ENCODE data around the gene AMZ1. TPM values are rescaled to one million over a fixed set of nuclear protein-coding genes. Genes with fewer than 3 reads are reported as not detected.
A peak's percentile ranks its signal among the peaks of the same experiment; 100 is the strongest.
"Not testable (repeated sequence)": the region's sequence is repeated elsewhere in the genome, so short reads cannot be mapped to it uniquely, and the experiment has no call there.

The AMZ1 gene
- total RNA-seq, 1 donor from 2014 or later, result 1.2 TPM

DNA sequence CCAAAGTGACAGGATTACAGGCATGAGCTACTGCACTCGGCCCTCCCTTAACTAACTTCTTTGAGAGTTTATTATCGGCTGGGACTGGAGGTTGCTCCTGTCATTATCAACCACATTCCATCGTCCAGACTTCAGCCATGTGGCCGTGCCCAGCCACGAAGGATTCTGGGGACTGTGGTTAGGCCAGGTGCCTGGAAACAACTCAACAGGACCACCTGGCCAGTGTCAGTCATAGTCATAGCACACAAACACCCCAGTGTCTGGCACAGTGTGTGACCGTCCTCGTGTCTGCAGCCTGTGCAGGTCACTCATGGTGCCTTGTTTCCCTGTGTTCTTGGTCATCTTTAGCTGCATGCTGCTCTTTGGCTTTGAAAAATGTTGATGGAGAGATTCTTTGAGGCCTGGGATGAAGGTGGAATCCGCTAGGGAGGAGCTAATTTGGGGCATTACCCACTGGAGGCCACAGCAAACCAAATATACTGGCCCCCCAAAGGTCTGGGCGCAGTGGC lies 12.7 kb upstream of the AMZ1 start:
- Mint-ChIP-seq H3K27ac (no peak overlapping the region), H3K27me3 (peaks cover 6% of the 10 kb centered on the region), H3K36me3 (no peaks in the 10 kb centered on the region), H3K4me3 (no peak overlapping the region), H3K9me3 (peaks cover 5% of the 10 kb centered on the region), H3K4me1 (ENCODE audit: unreplicated experiment) (no peaks in the 10 kb centered on the region)
- TF ChIP-seq CTCF (conservative IDR thresholded peaks at IDR 0.05), result no peak
- no peak for DNase-seq (ENCODE audit: extremely low spot score, unreplicated experiment)

- not testable (repeated sequence) for H3K27ac Mint-ChIP-seq; H3K4me3 Mint-ChIP-seq; H3K9me3 Mint-ChIP-seq; H3K4me1 Mint-ChIP-seq (ENCODE audit: unreplicated experiment); DNase-seq (ENCODE audit: extremely low spot score, unreplicated experiment); H3K27me3 Mint-ChIP-seq; H3K36me3 Mint-ChIP-seq
Measured at GRCh38 chr7:2676576-2676975, 11.4 kb upstream of the AMZ1 start.

DNA sequence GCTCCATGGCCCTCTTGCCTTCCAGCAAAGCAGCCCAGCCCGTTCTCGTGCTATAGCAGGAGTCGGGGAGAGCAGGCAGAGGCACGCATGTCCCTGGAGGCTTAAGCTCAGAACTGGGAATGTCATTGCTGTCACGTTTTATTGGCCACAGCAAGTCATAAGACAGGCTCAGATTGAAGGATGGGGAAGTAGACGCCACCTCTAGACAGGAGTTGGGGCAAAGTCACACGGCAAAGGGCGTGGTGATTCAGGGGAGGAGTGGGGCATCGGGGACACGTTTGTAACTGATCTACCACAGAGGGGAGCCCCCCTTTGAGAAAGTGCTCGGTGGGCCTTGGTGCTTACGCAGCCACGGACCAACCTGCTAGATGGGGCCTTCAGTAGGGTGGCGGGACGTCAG lies 9.5 kb upstream of the AMZ1 start:
- not testable (repeated sequence) for H3K4me3 Mint-ChIP-seq; H3K9me3 Mint-ChIP-seq; DNase-seq (ENCODE audit: extremely low spot score, unreplicated experiment); H3K27ac Mint-ChIP-seq; H3K27me3 Mint-ChIP-seq; H3K36me3 Mint-ChIP-seq; H3K4me1 Mint-ChIP-seq (ENCODE audit: unreplicated experiment)

DNA sequence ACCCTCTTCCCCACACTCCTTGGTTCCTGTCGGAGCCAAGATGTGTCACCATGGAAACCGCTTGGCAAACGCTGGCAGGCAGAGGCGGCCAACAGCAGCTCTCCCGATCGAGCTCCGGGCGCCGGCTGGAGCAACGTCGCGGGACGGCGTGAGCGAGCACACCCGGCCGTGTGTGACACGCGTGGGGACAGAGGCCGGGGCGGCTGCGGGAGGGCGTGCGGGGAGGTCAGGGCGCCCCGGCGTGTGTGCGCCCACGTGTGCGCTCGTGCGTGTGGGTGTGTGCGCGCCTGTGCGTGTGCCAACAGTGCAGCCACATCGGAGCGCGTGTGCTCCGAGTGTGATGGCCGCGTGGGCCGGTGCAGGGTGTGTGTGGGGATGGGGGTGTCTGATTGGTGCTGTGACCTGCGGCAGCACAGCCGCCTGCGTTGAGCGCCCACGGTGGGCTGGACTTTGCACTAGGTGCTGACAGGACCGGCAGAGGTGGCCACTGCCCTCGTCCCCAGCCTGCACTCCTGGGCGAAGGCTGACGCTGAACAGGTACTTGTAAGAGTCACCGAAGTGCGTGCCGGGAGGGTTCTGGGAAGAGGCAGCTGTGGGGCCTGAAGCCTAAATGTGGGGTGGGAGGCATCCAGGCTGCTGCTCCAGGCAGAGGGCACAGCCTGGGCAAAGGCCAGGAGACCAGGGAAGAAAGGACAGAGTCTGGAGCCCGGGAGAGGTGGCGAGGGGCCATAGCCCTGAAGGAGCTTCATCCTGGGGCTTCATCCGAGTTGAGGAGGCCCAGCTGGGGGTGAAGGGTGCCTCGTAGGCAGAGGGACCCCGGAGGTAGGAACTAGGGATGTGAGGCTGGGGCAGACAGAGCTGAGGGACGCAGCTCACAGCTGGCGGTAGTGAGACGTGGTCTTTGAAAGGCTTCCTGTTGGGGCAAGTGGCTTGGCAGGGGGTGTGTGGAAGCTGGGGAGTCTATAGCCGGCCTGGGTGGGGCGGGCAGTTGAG lies 8.6 kb upstream of the AMZ1 start:
- DNase-seq (ENCODE audit: extremely low spot score, unreplicated experiment); H3K4me3 Mint-ChIP-seq; H3K27ac Mint-ChIP-seq; H3K36me3 Mint-ChIP-seq; H3K9me3 Mint-ChIP-seq; H3K4me1 Mint-ChIP-seq (ENCODE audit: unreplicated experiment); H3K27me3 Mint-ChIP-seq: not testable (repeated sequence)

DNA sequence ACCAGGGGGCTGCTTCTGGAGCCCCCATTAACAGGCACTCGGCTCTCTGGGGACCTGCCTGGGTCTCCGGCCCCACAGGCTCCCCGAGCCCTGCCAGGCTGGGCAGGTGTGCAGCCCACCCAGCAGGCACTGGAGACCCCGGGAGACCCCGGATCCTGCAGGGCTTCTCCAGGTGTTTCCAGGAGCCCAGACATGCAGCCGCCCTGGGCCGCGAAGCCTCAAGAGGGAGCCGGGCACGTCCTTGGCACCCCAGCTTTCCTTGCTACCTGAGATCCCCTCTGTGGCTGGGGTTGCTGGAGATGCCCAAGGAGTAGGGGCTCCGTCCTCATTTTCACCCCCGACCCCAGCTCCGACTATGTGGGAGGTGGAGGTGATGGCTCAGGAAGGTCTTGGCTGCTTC lies 7.7 kb upstream of the AMZ1 start:
- H3K9me3 Mint-ChIP-seq, result no peaks in the 10 kb centered on the region
- DNase-seq (ENCODE audit: extremely low spot score, unreplicated experiment), result no peak
- no peaks in the 10 kb centered on the region for H3K4me1 Mint-ChIP-seq (ENCODE audit: unreplicated experiment)
- no peak overlapping the region for H3K4me3 Mint-ChIP-seq
- no peaks in the 10 kb centered on the region for H3K27me3 Mint-ChIP-seq
- TF ChIP-seq CTCF (conservative IDR thresholded peaks at IDR 0.05), result no peak
- H3K36me3 Mint-ChIP-seq, result no peaks in the 10 kb centered on the region
- no peak overlapping the region for H3K27ac Mint-ChIP-seq

- Mint-ChIP-seq H3K27ac (no peak overlapping the region), H3K27me3 (peaks cover 3% of the 10 kb centered on the region), H3K4me1 (ENCODE audit: unreplicated experiment) (no peaks in the 10 kb centered on the region), H3K4me3 (no peak overlapping the region), H3K9me3 (no peaks in the 10 kb centered on the region), H3K36me3 (no peaks in the 10 kb centered on the region)
- TF ChIP-seq CTCF (conservative IDR thresholded peaks at IDR 0.05), result peak; percentile 84
- no peak for DNase-seq (ENCODE audit: extremely low spot score, unreplicated experiment)
Measured at GRCh38 chr7:2680792-2681490, 7.1 kb upstream of the AMZ1 start.
